Memory B cell (primary cell): Measurements from ENCODE around the gene GTF2H1.

ENCODE experiments used
- ATAC-seq: fragments of 150-1000 bp; cut with Tn5 transposase; 2 replicates; pipeline ENCODE4 v1.10.0; 2021; ENCODE audit warnings: low read depth, mild to moderate bottlenecking, moderate library complexity
- DNase-seq, 2 donors: peaks; one replicate each; pipeline ENCODE4 v3.0.0; 2022; ENCODE audit warnings: low spot score in 2 of 2
- H3K27ac Mint-ChIP-seq: one replicate; pipeline ENCODE4 v1.8.0; 2022; ENCODE audit warnings: mild to moderate bottlenecking, moderate library complexity, mixed read lengths
- H3K27me3 Mint-ChIP-seq: one replicate; pipeline ENCODE4 v1.8.0; 2022; ENCODE audit warnings: mixed read lengths
- H3K36me3 Mint-ChIP-seq: one replicate; pipeline ENCODE4 v1.8.0; 2022; ENCODE audit warnings: mild to moderate bottlenecking, mixed read lengths
- H3K4me1 Mint-ChIP-seq: one replicate; pipeline ENCODE4 v1.8.0; 2022; ENCODE audit warnings: mixed read lengths
- H3K4me3 Mint-ChIP-seq: one replicate; pipeline ENCODE4 v1.8.0; 2022; ENCODE audit warnings: mild to moderate bottlenecking, moderate library complexity, mixed read lengths
- H3K9me3 Mint-ChIP-seq: one replicate; pipeline ENCODE4 v1.8.0; 2022; ENCODE audit warnings: mixed read lengths

GTF2H1 gene

GRCh38 chr11:18321969-18322711 is at the start of gene GTF2H1, which contains the start of gene HPS5:
Gene GTF2H1, plus strand, starts transcription at chr11:18322567. Its CDS starts 10,508 bp downstream, at chr11:18333075.
Gene HPS5, minus strand, starts transcription at chr11:18322140. Its CDS starts 4,282 bp downstream, at chr11:18317858.
- ATAC-seq (peak; percentile 83), DNase-seq (peak; percentile 96)
- peaks cover 46% of the 10 kb centered on the region for H3K4me1 Mint-ChIP-seq
- peak within 1 kb of the TSS; percentile 100 for H3K27ac Mint-ChIP-seq
- no peaks in the 10 kb centered on the region for H3K9me3 Mint-ChIP-seq
- peaks cover 9% of the 10 kb centered on the region for H3K36me3 Mint-ChIP-seq
- H3K27me3 Mint-ChIP-seq = no peaks in the 10 kb centered on the region
- H3K4me3 Mint-ChIP-seq = peak within 1 kb of the TSS; percentile 100

- Mint-ChIP-seq H3K36me3 (peaks cover 16% of the 10 kb centered on the region), H3K4me1 (peaks cover 21% of the 10 kb centered on the region), H3K9me3 (no peaks in the 10 kb centered on the region), H3K27ac (peak overlapping the region; percentile 15), H3K4me3 (no peak overlapping the region), H3K27me3 (no peaks in the 10 kb centered on the region)
- DNase-seq (no peak), ATAC-seq (no peak)
Observed at GRCh38 chr11:18277565-18278271, 44.6 kb upstream of the GTF2H1 start.

- H3K27ac Mint-ChIP-seq = peak overlapping the region; percentile 96
- H3K36me3 Mint-ChIP-seq = peaks cover 20% of the 10 kb centered on the region
- peaks cover 20% of the 10 kb centered on the region for H3K4me1 Mint-ChIP-seq
- no peaks in the 10 kb centered on the region for H3K9me3 Mint-ChIP-seq
- no peaks in the 10 kb centered on the region for H3K27me3 Mint-ChIP-seq
- H3K4me3 Mint-ChIP-seq = peak overlapping the region; percentile 80
- DNase-seq = peak in 1 of 2 donors; percentile 35
- ATAC-seq = peak; percentile 85
Observed at GRCh38 chr11:18280438-18281045, 41.8 kb upstream of the GTF2H1 start.

GRCh38 chr11:18282626-18283025 is 39.7 kb upstream of the GTF2H1 start:
- DNase-seq = peak in 1 of 2 donors; percentile 19
- Mint-ChIP-seq H3K27me3 (no peaks in the 10 kb centered on the region), H3K36me3 (peaks cover 29% of the 10 kb centered on the region), H3K4me3 (no peak overlapping the region), H3K27ac (peak overlapping the region; percentile 96), H3K9me3 (no peaks in the 10 kb centered on the region), H3K4me1 (peaks cover 20% of the 10 kb centered on the region)
- peak; percentile 73 for ATAC-seq

GRCh38 chr11:18285841-18286240 is 36.5 kb upstream of the GTF2H1 start:
- Mint-ChIP-seq H3K4me1 (peaks cover 10% of the 10 kb centered on the region), H3K9me3 (no peaks in the 10 kb centered on the region), H3K4me3 (no peak overlapping the region), H3K36me3 (peaks cover 34% of the 10 kb centered on the region), H3K27ac (no peak overlapping the region), H3K27me3 (no peaks in the 10 kb centered on the region)
- DNase-seq (no peak), ATAC-seq (no peak)

- H3K4me3 Mint-ChIP-seq = no peak overlapping the region
- no peaks in the 10 kb centered on the region for H3K4me1 Mint-ChIP-seq
- H3K27me3 Mint-ChIP-seq = no peaks in the 10 kb centered on the region
- peaks cover 40% of the 10 kb centered on the region for H3K36me3 Mint-ChIP-seq
- H3K9me3 Mint-ChIP-seq = no peaks in the 10 kb centered on the region
- no peak for ATAC-seq
- no peak overlapping the region for H3K27ac Mint-ChIP-seq
- no peak for DNase-seq
Observed at GRCh38 chr11:18288911-18289310, 33.5 kb upstream of the GTF2H1 start.

- Mint-ChIP-seq H3K9me3 (no peaks in the 10 kb centered on the region), H3K4me1 (peaks cover 3% of the 10 kb centered on the region), H3K4me3 (no peak overlapping the region), H3K36me3 (peaks cover 48% of the 10 kb centered on the region), H3K27me3 (no peaks in the 10 kb centered on the region), H3K27ac (no peak overlapping the region)
- no peak for ATAC-seq
- DNase-seq = no peak
Observed at GRCh38 chr11:18294862-18295261, 27.5 kb upstream of the GTF2H1 start.

GRCh38 chr11:18295316-18295715 is 27.1 kb upstream of the GTF2H1 start:
- H3K9me3 Mint-ChIP-seq = no peaks in the 10 kb centered on the region
- H3K27ac Mint-ChIP-seq = peak overlapping the region; percentile 22
- ATAC-seq (no peak), DNase-seq (no peak)
- peaks cover 48% of the 10 kb centered on the region for H3K36me3 Mint-ChIP-seq
- H3K27me3 Mint-ChIP-seq = no peaks in the 10 kb centered on the region
- no peak overlapping the region for H3K4me3 Mint-ChIP-seq
- H3K4me1 Mint-ChIP-seq = peaks cover 3% of the 10 kb centered on the region

GRCh38 chr11:18299721-18300120 is 22.6 kb upstream of the GTF2H1 start:
- no peaks in the 10 kb centered on the region for H3K27me3 Mint-ChIP-seq
- peaks cover 3% of the 10 kb centered on the region for H3K4me1 Mint-ChIP-seq
- DNase-seq = no peak
- ATAC-seq = no peak
- H3K4me3 Mint-ChIP-seq = no peak overlapping the region
- H3K9me3 Mint-ChIP-seq = no peaks in the 10 kb centered on the region
- H3K36me3 Mint-ChIP-seq = peaks cover 48% of the 10 kb centered on the region
- no peak overlapping the region for H3K27ac Mint-ChIP-seq

- H3K9me3 Mint-ChIP-seq = no peaks in the 10 kb centered on the region
- no peaks in the 10 kb centered on the region for H3K27me3 Mint-ChIP-seq
- no peak overlapping the region for H3K4me3 Mint-ChIP-seq
- ATAC-seq = no peak
- H3K4me1 Mint-ChIP-seq = peaks cover 3% of the 10 kb centered on the region
- H3K27ac Mint-ChIP-seq = no peak overlapping the region
- peaks cover 37% of the 10 kb centered on the region for H3K36me3 Mint-ChIP-seq
- DNase-seq = no peak
Observed at GRCh38 chr11:18304745-18305144, 17.6 kb upstream of the GTF2H1 start.

- no peaks in the 10 kb centered on the region for H3K27me3 Mint-ChIP-seq
- no peak overlapping the region for H3K4me3 Mint-ChIP-seq
- H3K36me3 Mint-ChIP-seq = peaks cover 32% of the 10 kb centered on the region
- no peak overlapping the region for H3K27ac Mint-ChIP-seq
- H3K4me1 Mint-ChIP-seq = peaks cover 14% of the 10 kb centered on the region
- ATAC-seq = no peak
- DNase-seq = no peak
- H3K9me3 Mint-ChIP-seq = no peaks in the 10 kb centered on the region
Observed at GRCh38 chr11:18307461-18308139, 14.8 kb upstream of the GTF2H1 start.

GRCh38 chr11:18308242-18308641 is 14.1 kb upstream of the GTF2H1 start:
- peaks cover 14% of the 10 kb centered on the region for H3K4me1 Mint-ChIP-seq
- peaks cover 30% of the 10 kb centered on the region for H3K36me3 Mint-ChIP-seq
- H3K9me3 Mint-ChIP-seq = no peaks in the 10 kb centered on the region
- no peak overlapping the region for H3K4me3 Mint-ChIP-seq
- no peak for ATAC-seq
- H3K27me3 Mint-ChIP-seq = no peaks in the 10 kb centered on the region
- no peak for DNase-seq
- peak overlapping the region; percentile 60 for H3K27ac Mint-ChIP-seq

GRCh38 chr11:18309691-18310090 is 12.7 kb upstream of the GTF2H1 start:
- ATAC-seq (no peak), DNase-seq (no peak)
- Mint-ChIP-seq H3K4me1 (peaks cover 16% of the 10 kb centered on the region), H3K36me3 (peaks cover 29% of the 10 kb centered on the region), H3K4me3 (no peak overlapping the region), H3K27me3 (no peaks in the 10 kb centered on the region), H3K27ac (no peak overlapping the region), H3K9me3 (no peaks in the 10 kb centered on the region)
